ENCODE measurements around the gene SPHK1.

Gene SPHK1

DNA sequence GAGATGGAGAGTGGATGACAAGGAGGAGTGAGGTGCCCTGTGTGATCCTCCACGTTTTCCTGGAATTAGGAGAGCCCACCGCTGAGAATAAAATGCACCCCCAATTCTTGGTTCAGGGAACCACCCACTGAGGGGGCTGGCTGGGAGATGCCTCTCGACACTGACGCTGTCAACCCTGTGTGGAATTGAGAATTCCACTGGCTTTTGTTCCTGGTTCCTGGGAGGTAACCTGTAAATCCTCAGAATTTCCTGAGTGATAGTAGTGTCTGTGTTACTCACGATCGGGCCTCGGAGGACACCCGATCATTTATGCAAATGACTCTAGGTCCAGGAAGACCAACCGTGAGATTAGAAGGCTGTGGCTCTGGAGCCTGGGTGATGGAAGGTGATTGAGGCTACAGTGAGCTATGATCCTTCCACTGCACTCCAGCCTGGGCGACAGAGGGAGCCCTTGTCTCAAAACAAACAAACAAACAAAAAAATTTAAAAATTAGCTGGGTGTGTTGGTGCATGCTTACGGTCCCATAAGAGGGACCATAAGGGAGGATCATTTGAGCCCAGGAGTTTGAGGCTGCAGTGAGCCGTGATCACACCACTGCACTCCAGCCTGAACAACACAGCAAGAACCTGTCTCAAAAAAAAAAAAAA lies 19.0 kb upstream of the SPHK1 start:
- Histone ChIP-seq H3K4me1 (ENCODE audit: low read length) (no peaks in the 10 kb centered on the region), H4K20me1 (ENCODE audit: insufficient read depth, low read length) (no peaks in the 10 kb centered on the region), H3K4me2 (ENCODE audit: low read length) (no peak overlapping the region), H3K36me3 (replicated peaks; ENCODE audit: low read depth, low read length) (no peaks in the 10 kb centered on the region), H3K9me3 (ENCODE audit: insufficient read depth, low read length) (no peaks in the 10 kb centered on the region), H3K79me2 (ENCODE audit: low read length) (no peaks in the 10 kb centered on the region), H3K9ac (ENCODE audit: low read length) (no peak overlapping the region), H3K4me3 (ENCODE audit: low read length) (no peak overlapping the region), H2AFZ (ENCODE audit: low read depth, low read length) (no peak overlapping the region), H3K27ac (ENCODE audit: low read length) (no peak overlapping the region), H3K27me3 (ENCODE audit: low read depth, low read length) (no peaks in the 10 kb centered on the region)
- TF ChIP-seq CTCF (IDR thresholded peaks at IDR 0.05; ENCODE audit: low read depth, low read length) (peak; percentile 19; the same call in 1 of the 2 replicates), EZH2phosphoT487 (IDR thresholded peaks at IDR 0.05; ENCODE audit: low read depth) (no peak)

DNA sequence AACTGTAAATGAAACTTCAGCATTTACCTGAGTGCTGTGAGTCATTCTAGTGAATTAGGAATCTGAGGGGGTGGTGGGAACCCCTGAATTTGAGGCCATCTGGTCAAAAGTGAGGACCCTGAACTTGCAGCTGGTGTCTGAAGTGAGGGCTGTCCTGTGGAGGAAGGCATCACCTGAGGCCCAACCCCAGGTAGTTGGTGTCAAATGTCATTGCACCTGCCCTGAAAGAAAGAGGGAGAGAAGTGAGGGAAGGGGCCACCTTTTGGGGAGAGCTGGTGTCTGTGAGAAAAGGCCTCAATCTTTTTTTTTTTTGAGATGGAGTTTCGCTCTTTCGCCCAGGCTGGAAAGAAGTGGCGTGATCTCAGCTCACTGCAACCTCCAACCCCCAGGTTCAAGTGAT lies 18.2 kb upstream of the SPHK1 start:
- H2AFZ ChIP-seq (ENCODE audit: low read depth, low read length) = no peak overlapping the region
- no peak overlapping the region for H3K27ac ChIP-seq (ENCODE audit: low read length)
- no peaks in the 10 kb centered on the region for H3K27me3 ChIP-seq (ENCODE audit: low read depth, low read length)
- no peaks in the 10 kb centered on the region for H3K79me2 ChIP-seq (ENCODE audit: low read length)
- no peak overlapping the region for H3K9ac ChIP-seq (ENCODE audit: low read length)
- TF ChIP-seq EZH2phosphoT487 (IDR thresholded peaks at IDR 0.05; ENCODE audit: low read depth) (no peak), CTCF (IDR thresholded peaks at IDR 0.05; ENCODE audit: low read depth, low read length) (no peak)
- 0 out of 2 replicates have a peak, but pooled peaks cover 3% of the 10 kb centered on the region for H3K4me1 ChIP-seq (ENCODE audit: low read length)
- no peak overlapping the region for H3K4me3 ChIP-seq (ENCODE audit: low read length)
- no peaks in the 10 kb centered on the region for H3K36me3 ChIP-seq (replicated peaks; ENCODE audit: low read depth, low read length)
- H4K20me1 ChIP-seq (ENCODE audit: insufficient read depth, low read length) = no peaks in the 10 kb centered on the region
- H3K9me3 ChIP-seq (ENCODE audit: insufficient read depth, low read length) = no peaks in the 10 kb centered on the region
- no peak overlapping the region for H3K4me2 ChIP-seq (ENCODE audit: low read length)

GRCh38 chr17:76367642-76368041 lies 16.8 kb upstream of the SPHK1 start:
- H2AFZ ChIP-seq (ENCODE audit: low read depth, low read length) = no peak overlapping the region
- no peaks in the 10 kb centered on the region for H4K20me1 ChIP-seq (ENCODE audit: insufficient read depth, low read length)
- no peak overlapping the region for H3K4me2 ChIP-seq (ENCODE audit: low read length)
- no peak overlapping the region for H3K27ac ChIP-seq (ENCODE audit: low read length)
- no peaks in the 10 kb centered on the region for H3K36me3 ChIP-seq (replicated peaks; ENCODE audit: low read depth, low read length)
- no peaks in the 10 kb centered on the region for H3K9me3 ChIP-seq (ENCODE audit: insufficient read depth, low read length)
- H3K79me2 ChIP-seq (ENCODE audit: low read length) = no peaks in the 10 kb centered on the region
- peaks cover 8% of the 10 kb centered on the region for H3K4me1 ChIP-seq (ENCODE audit: low read length)
- H3K27me3 ChIP-seq (ENCODE audit: low read depth, low read length) = no peaks in the 10 kb centered on the region
- H3K9ac ChIP-seq (ENCODE audit: low read length) = no peak overlapping the region
- no peak overlapping the region for H3K4me3 ChIP-seq (ENCODE audit: low read length)
- TF ChIP-seq CTCF (IDR thresholded peaks at IDR 0.05; ENCODE audit: low read depth, low read length) (no peak), EZH2phosphoT487 (IDR thresholded peaks at IDR 0.05; ENCODE audit: low read depth) (no peak)

DNA sequence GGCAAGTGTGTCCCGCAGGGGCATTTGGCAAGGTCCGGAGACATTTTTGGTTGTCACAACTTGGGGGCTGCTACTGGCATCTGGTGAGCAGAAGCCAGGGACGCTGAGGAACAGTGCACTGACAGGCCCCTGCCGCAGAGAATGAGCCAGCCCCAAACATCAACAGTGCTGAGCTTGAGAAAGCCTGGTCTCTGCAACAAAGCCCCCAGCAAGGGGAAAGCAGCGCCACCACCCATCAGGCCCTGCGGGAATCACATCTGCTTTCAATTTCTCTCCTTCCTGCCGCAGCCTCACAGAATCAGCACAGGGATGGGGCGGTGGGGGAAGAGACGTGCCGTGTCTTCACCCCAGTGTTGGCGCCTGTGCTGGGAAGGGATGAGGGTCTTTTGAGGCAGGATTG lies 15.9 kb upstream of the SPHK1 start:
- no peaks in the 10 kb centered on the region for H3K79me2 ChIP-seq (ENCODE audit: low read length)
- no peaks in the 10 kb centered on the region for H3K9me3 ChIP-seq (ENCODE audit: insufficient read depth, low read length)
- H3K4me1 ChIP-seq (ENCODE audit: low read length) = peaks cover 8% of the 10 kb centered on the region
- H3K27me3 ChIP-seq (ENCODE audit: low read depth, low read length) = no peaks in the 10 kb centered on the region
- H3K4me3 ChIP-seq (ENCODE audit: low read length) = no peak overlapping the region
- peak overlapping the region; percentile 1; the same call in 1 of the 2 replicates for H2AFZ ChIP-seq (ENCODE audit: low read depth, low read length)
- no peaks in the 10 kb centered on the region for H3K36me3 ChIP-seq (replicated peaks; ENCODE audit: low read depth, low read length)
- no peaks in the 10 kb centered on the region for H4K20me1 ChIP-seq (ENCODE audit: insufficient read depth, low read length)
- no peak overlapping the region for H3K9ac ChIP-seq (ENCODE audit: low read length)
- TF ChIP-seq CTCF (IDR thresholded peaks at IDR 0.05; ENCODE audit: low read depth, low read length) (no peak), EZH2phosphoT487 (IDR thresholded peaks at IDR 0.05; ENCODE audit: low read depth) (no peak)
- no peak overlapping the region for H3K27ac ChIP-seq (ENCODE audit: low read length)
- no peak overlapping the region for H3K4me2 ChIP-seq (ENCODE audit: low read length)

Data from OCI-LY3 (cell line).